Measurements from ENCODE around the gene GRID1.

- TF ChIP-seq POLR2A (IDR thresholded peaks at IDR 0.05): no peak
- TF ChIP-seq CTCF (IDR thresholded peaks at IDR 0.05): no peak
- TF ChIP-seq POLR2AphosphoS5 (IDR thresholded peaks at IDR 0.05): no peak
Measured at GRCh38 chr10:86265895-86266259, 100.7 kb downstream of the GRID1 start.
